K562 (cell line): ENCODE measurements around the gene PIP5K1B. TPM values are rescaled to one million over a fixed set of nuclear protein-coding genes. Genes with fewer than 3 reads are reported as not detected.

Experiments used
- BRD9 ChIP-seq: fragments of 450-650 bp; IDR thresholded peaks from 2 replicates; pipeline ENCODE4 v1.6.1; 2018; ENCODE audit warnings: low read depth; ENCODE audit not compliant: partially characterized antibody
- EHMT2 ChIP-seq: fragments of 450-650 bp; IDR thresholded peaks from 2 replicates; pipeline ENCODE4 v1.6.1; 2018; ENCODE audit warnings: antibody characterized with exemption
- EP400 ChIP-seq: fragments of 450-650 bp; IDR thresholded peaks from 2 replicates; pipeline ENCODE4 v1.6.1; 2017; ENCODE audit warnings: antibody characterized with exemption, mild to moderate bottlenecking, moderate library complexity
- EZH2 ChIP-seq: IDR thresholded peaks from 2 replicates; pipeline ENCODE4 v1.6.1; 2012; ENCODE audit warnings: low read depth, mild to moderate bottlenecking, inconsistent platforms, low read length, borderline replicate concordance
- HMGN3 ChIP-seq: IDR thresholded peaks from 2 replicates; pipeline ENCODE4 v1.6.1; 2011; ENCODE audit warnings: borderline replicate concordance, low read depth, mild to moderate bottlenecking, mixed read lengths, low read length; ENCODE audit not compliant: insufficient read length; ENCODE audit errors: extremely low read depth
- JUN ChIP-seq, 2 experiments: sonication (generic) in 1 of 2; formaldehyde crosslinking in 1 of 2; IDR thresholded peaks; 2 replicates each; pipeline versions ENCODE4 v1.6.1 to v1.8.0; 2012 to 2022; ENCODE audit warnings: borderline replicate concordance in 2 of 2, mild to moderate bottlenecking in 2 of 2, improper control_type of control experiment in 1 of 2, low read depth in 1 of 2, low read length in 1 of 2, missing genetic modification reagents in 1 of 2
- KDM1A ChIP-seq, 2 experiments: fragments of 450-650 bp; IDR thresholded peaks; 2 replicates each; pipeline ENCODE4 v1.6.1; 2016; ENCODE audit warnings: mild to moderate bottlenecking in 2 of 2
- MECOM ChIP-seq: fragments of 250-450 bp; sonication (Bioruptor Pico); IDR thresholded peaks from 2 replicates; pipeline ENCODE4 v1.8.0; 2022; ENCODE audit warnings: inconsistent platforms
- MTA1 ChIP-seq: fragments of 450-650 bp; IDR thresholded peaks from 2 replicates; pipeline ENCODE4 v1.6.1; 2017; ENCODE audit warnings: borderline replicate concordance
- NCOR1 ChIP-seq: fragments of 450-650 bp; IDR thresholded peaks from 2 replicates; pipeline ENCODE4 v1.6.1; 2016; ENCODE audit warnings: mild to moderate bottlenecking, moderate library complexity
- NELFE ChIP-seq: IDR thresholded peaks from 2 replicates; pipeline ENCODE4 v1.6.1; 2011; ENCODE audit warnings: mild to moderate bottlenecking; ENCODE audit not compliant: insufficient read depth, insufficient read length
- NONO ChIP-seq, 2 experiments: fragments of 200-400 bp in 1 of 2; fragments of 450-650 bp in 1 of 2; formaldehyde crosslinking in 1 of 2; IDR thresholded peaks; 2 replicates each; pipeline ENCODE4 v1.6.1; 2017; ENCODE audit warnings: low read depth in 2 of 2, mild to moderate bottlenecking in 2 of 2, moderate library complexity in 2 of 2, low read length in 1 of 2
- POU5F1 ChIP-seq: fragments of 150-350 bp; IDR thresholded peaks from 2 replicates; pipeline ENCODE4 v1.6.1; 2014; ENCODE audit warnings: borderline replicate concordance, low read length, low read depth, mild to moderate bottlenecking; ENCODE audit not compliant: partially characterized antibody
- PRPF4 ChIP-seq: fragments of 200-400 bp; formaldehyde crosslinking; IDR thresholded peaks from one replicate; pipeline ENCODE4 v1.6.1; 2017; ENCODE audit warnings: low read length, low read depth, mild to moderate bottlenecking; ENCODE audit not compliant: insufficient read depth, poor library complexity, severe bottlenecking
- SMAD4 ChIP-seq: fragments of 250-450 bp; sonication (Bioruptor Pico); conservative IDR thresholded peaks from 2 replicates; pipeline ENCODE4 v1.8.0; 2021; ENCODE audit warnings: inconsistent platforms, mild to moderate bottlenecking, moderate library complexity
- SRSF1 ChIP-seq: fragments of 200-400 bp; formaldehyde crosslinking; IDR thresholded peaks from 2 replicates; pipeline ENCODE4 v1.6.1; 2017; ENCODE audit warnings: mild to moderate bottlenecking, low read depth, low read length, moderate library complexity
- U2AF1 ChIP-seq: fragments of 200-400 bp; formaldehyde crosslinking; optimal IDR thresholded peaks from 2 replicates; pipeline ENCODE3; 2017; ENCODE audit warnings: mild to moderate bottlenecking, low read depth, low read length, moderate library complexity
- ZKSCAN3 ChIP-seq: fragments of 250-450 bp; sonication (Bioruptor Pico); IDR thresholded peaks from 2 replicates; pipeline ENCODE4 v1.4.0; 2020
- ZNF212 ChIP-seq: fragments of 450-650 bp; formaldehyde crosslinking; IDR thresholded peaks from 2 replicates; pipeline ENCODE4 v1.4.0; 2020; ENCODE audit warnings: mild to moderate bottlenecking
- ZNF239 ChIP-seq: fragments of 250-450 bp; sonication (Bioruptor Pico); IDR thresholded peaks from 2 replicates; pipeline ENCODE4 v1.4.0; 2020; ENCODE audit warnings: mild to moderate bottlenecking
- ZNF311 ChIP-seq: fragments of 250-450 bp; sonication (Bioruptor Pico); IDR thresholded peaks from 2 replicates; pipeline ENCODE4 v1.4.0; 2020; ENCODE audit warnings: mild to moderate bottlenecking, moderate library complexity
- ZNF347 ChIP-seq: fragments of 450-650 bp; formaldehyde crosslinking; IDR thresholded peaks from 2 replicates; pipeline ENCODE4 v1.4.0; 2020; ENCODE audit warnings: low read depth, mild to moderate bottlenecking, moderate library complexity
- polyA plus RNA-seq, 8 experiments: library from polyadenylated mRNA; depleted of rRNA in 4 of 8; stranded (reverse) in 5 of 8; unstranded in 3 of 8; fragments of >200 nt; fragmentation: Nextera tagmentation in 2 of 8; fragmentation: Illumina TruSeq in 1 of 8; extraction: Ambion mirVana in 2 of 8; extraction: Trizol in 1 of 8; gene quantifications; 2 replicates each; pipeline versions ENCODE4 v1.2.1 to v1.2.3, GENCODE V29; 2011 to 2014; ENCODE audit warnings: inconsistent platforms in 1 of 8, missing spikeins in 1 of 8
- total RNA-seq, 7 experiments: library from RNA; depleted of rRNA in 6 of 7; stranded (reverse); fragments of >200 nt in 6 of 7; fragmentation: Illumina TruSeq in 2 of 7; extraction: Trizol in 2 of 7; gene quantifications; 2 replicates each; pipeline versions ENCODE4 v1.2.1 to v1.2.3, GENCODE V29; 2011 to 2021; ENCODE audit warnings: low replicate concordance in 1 of 7
- TF ChIP-seq, protein P1 (sequence below), 2 experiments: fragments of 200-800 bp in 1 of 2; sonication (Bioruptor generic) in 1 of 2; sonication (generic) in 1 of 2; formaldehyde crosslinking in 1 of 2; IDR thresholded peaks in 1 of 2; conservative IDR thresholded peaks in 1 of 2; 2 replicates each; pipeline versions ENCODE4 v1.5.0 to v1.6.1; 2016 to 2020; ENCODE audit warnings: missing compliant biosample characterization in 1 of 2, missing genetic modification characterization in 1 of 2, missing genetic modification reagents in 1 of 2
- TF ChIP-seq, protein P2 (sequence below): IDR thresholded peaks from 2 replicates; pipeline ENCODE4 v1.6.1; 2012; ENCODE audit warnings: low read depth, low read length, improper control_type of control experiment, borderline replicate concordance

Gene PIP5K1B
- total and polyA plus RNA-seq, 9 of the 15 experiments (the other 6 are each of a cell fraction or from before 2014, with no cell fraction given) = 3.1 to 12.9 (median 7.4) TPM

DNA sequence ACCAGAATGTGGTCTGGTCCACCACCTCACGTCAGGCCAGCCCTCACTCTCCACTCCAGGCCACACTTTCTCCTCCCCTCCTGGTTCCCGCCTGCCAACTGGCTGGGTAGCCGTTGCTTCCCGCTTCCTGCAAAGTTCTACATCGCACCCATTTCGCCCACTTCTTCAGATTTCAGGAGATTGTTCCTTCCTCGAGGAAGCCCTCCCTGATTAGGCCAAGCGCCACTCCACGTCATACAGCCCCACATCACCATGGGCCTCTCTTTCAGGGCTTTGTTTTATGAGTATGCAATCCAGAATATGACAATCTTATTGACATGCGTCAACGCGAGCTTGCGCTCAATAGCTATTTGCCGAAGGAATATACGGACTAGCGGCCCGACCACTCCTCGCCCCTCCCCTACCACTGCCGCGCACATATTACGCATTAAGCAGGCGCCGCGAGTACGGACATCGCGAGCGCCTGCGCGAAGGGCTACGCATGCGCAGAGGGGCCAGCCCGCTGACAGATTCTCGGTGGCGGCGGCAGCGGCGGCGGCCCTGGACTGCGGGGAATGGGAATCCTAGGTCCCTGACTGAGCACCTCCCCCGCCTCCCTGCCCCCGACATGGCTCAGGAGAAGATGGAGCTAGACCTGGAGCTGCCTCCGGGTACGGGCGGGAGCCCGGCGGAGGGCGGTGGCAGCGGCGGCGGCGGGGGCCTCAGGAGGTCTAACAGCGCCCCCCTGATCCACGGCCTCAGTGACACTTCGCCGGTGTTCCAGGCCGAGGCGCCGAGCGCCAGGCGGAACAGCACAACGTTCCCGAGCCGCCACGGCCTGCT lies 74.7 kb downstream of the PIP5K1B start (continued):
- peak; percentile 99 for TF ChIP-seq MTA1
- TF ChIP-seq SMAD4 (CRISPR knock-in tag) = 0 out of 2 replicates have a peak, but pooled peaks have one; percentile 30
- no peak for TF ChIP-seq NCOR1
- TF ChIP-seq, protein P1, sequence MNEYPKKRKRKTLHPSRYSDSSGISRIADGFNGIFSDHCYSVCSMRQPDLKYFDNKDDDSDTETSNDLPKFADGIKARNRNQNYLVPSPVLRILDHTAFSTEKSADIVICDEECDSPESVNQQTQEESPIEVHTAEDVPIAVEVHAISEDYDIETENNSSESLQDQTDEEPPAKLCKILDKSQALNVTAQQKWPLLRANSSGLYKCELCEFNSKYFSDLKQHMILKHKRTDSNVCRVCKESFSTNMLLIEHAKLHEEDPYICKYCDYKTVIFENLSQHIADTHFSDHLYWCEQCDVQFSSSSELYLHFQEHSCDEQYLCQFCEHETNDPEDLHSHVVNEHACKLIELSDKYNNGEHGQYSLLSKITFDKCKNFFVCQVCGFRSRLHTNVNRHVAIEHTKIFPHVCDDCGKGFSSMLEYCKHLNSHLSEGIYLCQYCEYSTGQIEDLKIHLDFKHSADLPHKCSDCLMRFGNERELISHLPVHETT (CRISPR knock-in tag; conservative IDR thresholded peaks at IDR 0.05 in 1 of 2, IDR thresholded peaks at IDR 0.05 in 1 of 2) = peak in 1 of 2 experiments; percentile 48; a peak in 1 of 4 replicates
- TF ChIP-seq NELFE = no peak
- TF ChIP-seq BRD9 = peak; percentile 88
- TF ChIP-seq NONO (IDR thresholded peaks at IDR 0.05; ENCODE audit: low read depth in 2 of 2, low read length in 1 of 2) = 0 out of 4 replicates have a peak, but pooled peaks of 1 of the 2 experiments have one; percentile 45
- TF ChIP-seq, protein P2, sequence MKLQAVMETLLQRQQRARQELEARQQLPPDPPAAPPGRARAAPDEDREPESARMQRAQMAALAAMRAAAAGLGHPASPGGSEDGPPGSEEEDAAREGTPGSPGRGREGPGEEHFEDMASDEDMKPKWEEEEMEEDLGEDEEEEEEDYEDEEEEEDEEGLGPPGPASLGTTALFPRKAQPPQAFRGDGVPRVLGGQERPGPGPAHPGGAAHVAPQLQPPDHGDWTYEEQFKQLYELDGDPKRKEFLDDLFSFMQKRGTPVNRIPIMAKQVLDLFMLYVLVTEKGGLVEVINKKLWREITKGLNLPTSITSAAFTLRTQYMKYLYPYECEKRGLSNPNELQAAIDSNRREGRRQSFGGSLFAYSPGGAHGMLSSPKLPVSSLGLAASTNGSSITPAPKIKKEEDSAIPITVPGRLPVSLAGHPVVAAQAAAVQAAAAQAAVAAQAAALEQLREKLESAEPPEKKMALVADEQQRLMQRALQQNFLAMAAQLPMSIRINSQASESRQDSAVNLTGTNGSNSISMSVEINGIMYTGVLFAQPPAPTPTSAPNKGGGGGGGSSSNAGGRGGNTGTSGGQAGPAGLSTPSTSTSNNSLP = peak; percentile 44; the same call in 1 of the 2 replicates
- TF ChIP-seq JUN (IDR thresholded peaks at IDR 0.05; ENCODE audit: borderline replicate concordance, low read depth, low read length) = no peak
- TF ChIP-seq JUN (CRISPR knock-in tag; IDR thresholded peaks at IDR 0.05; ENCODE audit: borderline replicate concordance) = no peak
- no peak for TF ChIP-seq MECOM
- no peak for TF ChIP-seq ZNF239
- TF ChIP-seq ZNF212 = no peak
- no peak for TF ChIP-seq EZH2
- TF ChIP-seq SRSF1 = no peak
- no peak for TF ChIP-seq PRPF4
- no peak for TF ChIP-seq U2AF1
- TF ChIP-seq KDM1A (IDR thresholded peaks at IDR 0.05) = no peak
- no peak for TF ChIP-seq ZKSCAN3
- TF ChIP-seq ZNF311 = no peak
- TF ChIP-seq ZNF347 (CRISPR knock-in tag) = no peak
- no peak for TF ChIP-seq HMGN3
- TF ChIP-seq POU5F1 = peak; percentile 87
- no peak for TF ChIP-seq EHMT2
- TF ChIP-seq EP400 = peak; percentile 71
